H1 (cell line): ENCODE data around the gene SPATS2. TPM values are rescaled to one million over a fixed set of nuclear protein-coding genes. Genes with fewer than 3 reads are reported as not detected.

Source experiments
- CTCF ChIA-PET: fragments of 300-600 bp; sonication (Branson Sonifier 250); formaldehyde crosslinking; loops from one replicate; lab custom pipeline; 2021; ENCODE audit not compliant: partially characterized antibody; lab: Charles Lee
- POLR2A ChIA-PET: fragments of 300-600 bp; sonication (Branson Sonifier 250); formaldehyde crosslinking; loops from one replicate; lab custom pipeline; 2021; ENCODE audit warnings: inconsistent platforms; ENCODE audit not compliant: partially characterized antibody; lab: Charles Lee
- DNase-seq, 2 experiments: peaks; one replicate each; pipeline versions ENCODE4 v3.0.0 to v3.0.0-alpha.2; 2010 to 2022; ENCODE audit warnings: low spot score in 2 of 2, low read depth in 1 of 2, mixed read lengths in 1 of 2
- FAIRE-seq: peaks from 2 replicates; lab custom pipeline; 2011; peaks lifted over from hg19 to GRCh38; lab: Jason Lieb, UNC
- H2AFZ ChIP-seq: 2 replicates; pipeline ENCODE4 v1.8.1; 2012; ENCODE audit warnings: low read length, inconsistent platforms
- H2AK5ac ChIP-seq: 2 replicates; pipeline ENCODE4 v1.6.1; 2013; ENCODE audit warnings: low read depth, low read length
- H2BK120ac ChIP-seq: replicated peaks from 2 replicates; pipeline ENCODE3; 2013; ENCODE audit warnings: low read depth, low read length, inconsistent platforms
- H2BK12ac ChIP-seq: 2 replicates; pipeline ENCODE4 v1.6.1; 2013; ENCODE audit warnings: low read depth, low read length
- H2BK15ac ChIP-seq: 2 replicates; pipeline ENCODE4 v1.6.1; 2013; ENCODE audit warnings: low read length
- H2BK20ac ChIP-seq: 2 replicates; pipeline ENCODE4 v1.6.1; 2013; ENCODE audit warnings: low read length
- H2BK5ac ChIP-seq: 2 replicates; pipeline ENCODE4 v1.6.1; 2013; ENCODE audit warnings: low read depth, low read length
- H3K14ac ChIP-seq: 2 replicates; pipeline ENCODE4 v1.6.1; 2013; ENCODE audit warnings: inconsistent platforms; ENCODE audit not compliant: insufficient read length
- H3K18ac ChIP-seq: 2 replicates; pipeline ENCODE4 v1.6.1; 2013; ENCODE audit warnings: low read length; ENCODE audit errors: extremely low read depth
- H3K23ac ChIP-seq: 2 replicates; pipeline ENCODE4 v1.6.1; 2013; ENCODE audit warnings: inconsistent platforms; ENCODE audit not compliant: insufficient read length
- H3K23me2 ChIP-seq: 2 replicates; pipeline ENCODE4 v1.6.1; 2013; ENCODE audit warnings: low read depth, low read length
- H3K27ac ChIP-seq: 2 replicates; pipeline ENCODE4 v1.6.1; 2011; ENCODE audit warnings: low read depth, low read length, inconsistent platforms
- H3K27me3 ChIP-seq, 4 experiments: replicated peaks in 1 of 4; 1 replicate in 1 of 4; 2 replicates in 3 of 4; pipeline versions ENCODE4 v1.6.1 to v1.8.1; 2011 to 2013; ENCODE audit warnings: low read length in 3 of 4, mild to moderate bottlenecking in 3 of 4, inconsistent platforms in 2 of 4, mixed read lengths in 2 of 4, moderate library complexity in 1 of 4; ENCODE audit not compliant: control insufficient read depth in 3 of 4, insufficient read depth in 3 of 4; ENCODE audit errors: extremely low read depth in 1 of 4
- H3K36me3 ChIP-seq, 4 experiments: 2 replicates each; pipeline versions ENCODE4 v1.6.1 to v1.8.1; 2011 to 2013; ENCODE audit warnings: mild to moderate bottlenecking in 4 of 4, low read length in 3 of 4, moderate library complexity in 2 of 4, control low read depth in 1 of 4, inconsistent platforms in 1 of 4; ENCODE audit not compliant: insufficient read depth in 4 of 4, control insufficient read depth in 2 of 4
- H3K4ac ChIP-seq: replicated peaks from 2 replicates; pipeline ENCODE3; 2013; ENCODE audit warnings: low read length, low read depth, mixed read lengths, inconsistent platforms; ENCODE audit not compliant: insufficient read length
- H3K4me1 ChIP-seq, 4 experiments: replicated peaks in 1 of 4; 1 replicate in 1 of 4; 2 replicates in 3 of 4; pipeline versions ENCODE4 v1.6.1 to v1.8.1; 2011 to 2013; ENCODE audit warnings: low read length in 3 of 4, inconsistent platforms in 2 of 4, mixed read lengths in 1 of 4; ENCODE audit not compliant: insufficient read depth in 4 of 4, control insufficient read depth in 3 of 4
- H3K4me2 ChIP-seq, 2 experiments: 2 replicates each; pipeline versions ENCODE4 v1.6.1 to v1.8.1; 2011 to 2013; ENCODE audit warnings: low read depth in 2 of 2, low read length in 2 of 2, control low read depth in 1 of 2, inconsistent platforms in 1 of 2, mild to moderate bottlenecking in 1 of 2; ENCODE audit not compliant: insufficient read depth in 1 of 2
- H3K4me3 ChIP-seq, 4 experiments: fragments of 200-600, 300-600 bp in 1 of 4; sonication (generic), shearing (Covaris generic), sonication (Bioruptor Twin) in 1 of 4; 2 replicates each; pipeline versions ENCODE4 v1.5.1 to v1.8.1; 2011 to 2016; ENCODE audit warnings: low read length in 4 of 4, low read depth in 3 of 4, control low read depth in 2 of 4, inconsistent platforms in 2 of 4, mild to moderate bottlenecking in 2 of 4, mixed read lengths in 1 of 4, moderate library complexity in 1 of 4; ENCODE audit not compliant: insufficient read depth in 2 of 4; ENCODE audit errors: extremely low read depth in 1 of 4
- H3K56ac ChIP-seq: replicated peaks from 2 replicates; pipeline ENCODE3; 2013; ENCODE audit warnings: low read depth, mild to moderate bottlenecking, mixed read lengths, low read length, inconsistent platforms; ENCODE audit not compliant: insufficient read length
- H3K79me1 ChIP-seq: 2 replicates; pipeline ENCODE4 v1.6.1; 2013; ENCODE audit warnings: low read depth, low read length, control low read depth
- H3K79me2 ChIP-seq, 2 experiments: 2 replicates each; pipeline versions ENCODE4 v1.6.1 to v1.8.1; 2012 to 2013; ENCODE audit warnings: low read length in 2 of 2, mild to moderate bottlenecking in 2 of 2, inconsistent platforms in 1 of 2; ENCODE audit not compliant: insufficient read depth in 2 of 2, control insufficient read depth in 1 of 2
- H3K9ac ChIP-seq, 4 experiments: replicated peaks in 1 of 4; 1 replicate in 1 of 4; 2 replicates in 3 of 4; pipeline versions ENCODE4 v1.6.1 to v1.8.1; 2011 to 2013; ENCODE audit warnings: low read depth in 3 of 4, low read length in 3 of 4, control low read depth in 2 of 4, mild to moderate bottlenecking in 2 of 4, moderate library complexity in 2 of 4, inconsistent platforms in 1 of 4; ENCODE audit errors: extremely low read depth in 1 of 4
- H3K9me3 ChIP-seq, 2 experiments: 2 replicates each; pipeline versions ENCODE4 v1.6.1 to v1.8.1; 2012 to 2013; ENCODE audit warnings: mild to moderate bottlenecking in 2 of 2, moderate library complexity in 2 of 2, control low read depth in 1 of 2, inconsistent platforms in 1 of 2, low read depth in 1 of 2, low read length in 1 of 2, mixed read lengths in 1 of 2; ENCODE audit not compliant: insufficient read depth in 2 of 2
- H4K20me1 ChIP-seq, 2 experiments: replicated peaks in 1 of 2; 2 replicates each; pipeline versions ENCODE3 to v1.8.1; 2011 to 2013; ENCODE audit warnings: inconsistent platforms in 2 of 2, low read length in 2 of 2, mild to moderate bottlenecking in 1 of 2; ENCODE audit not compliant: insufficient read depth in 2 of 2, control insufficient read depth in 1 of 2
- H4K5ac ChIP-seq: 2 replicates; pipeline ENCODE4 v1.6.1; 2013; ENCODE audit warnings: low read length, low read depth, mixed read lengths, inconsistent platforms; ENCODE audit not compliant: insufficient read length
- H4K8ac ChIP-seq: 2 replicates; pipeline ENCODE4 v1.8.0; 2013; ENCODE audit warnings: mild to moderate bottlenecking, moderate library complexity, low read length, inconsistent platforms; ENCODE audit not compliant: insufficient read depth; ENCODE audit errors: extremely low read depth
- H4K91ac ChIP-seq: replicated peaks from 2 replicates; pipeline ENCODE3; 2013; ENCODE audit warnings: low read length, mixed read lengths, inconsistent platforms; ENCODE audit not compliant: insufficient read length
- CHD1 ChIP-seq: IDR thresholded peaks from 2 replicates; pipeline ENCODE4 v1.6.1; 2012; ENCODE audit warnings: low read depth, low read length, improper control_type of control experiment
- EZH2 ChIP-seq: fragments of 200-600 bp; sonication (generic); IDR thresholded peaks from 2 replicates; pipeline ENCODE4 v1.7.1; 2012; ENCODE audit warnings: low read depth, mild to moderate bottlenecking, moderate library complexity, low read length, inconsistent platforms; ENCODE audit not compliant: severe bottlenecking
- KDM4A ChIP-seq: IDR thresholded peaks from one replicate; pipeline ENCODE4 v1.7.1; 2012; ENCODE audit warnings: low read depth, mild to moderate bottlenecking, moderate library complexity, low read length, inconsistent platforms; ENCODE audit not compliant: severe bottlenecking
- POU5F1 ChIP-seq: IDR thresholded peaks from 2 replicates; pipeline ENCODE4 v1.6.1; 2011; ENCODE audit warnings: low read depth, mild to moderate bottlenecking, low read length, moderate library complexity
- RXRA ChIP-seq: IDR thresholded peaks from 2 replicates; pipeline ENCODE4 v1.6.1; 2011; ENCODE audit warnings: low read depth, mild to moderate bottlenecking, low read length, moderate library complexity; ENCODE audit not compliant: insufficient read depth
- SAP30 ChIP-seq: fragments of 300-600 bp; sonication (generic); IDR thresholded peaks from 2 replicates; pipeline ENCODE4 v1.7.1; 2012; ENCODE audit warnings: low read length, moderate library complexity, mild to moderate bottlenecking, inconsistent platforms; ENCODE audit not compliant: insufficient read depth, insufficient replicate concordance
- SIRT6 ChIP-seq: IDR thresholded peaks from one replicate; pipeline ENCODE4 v1.7.1; 2012; ENCODE audit warnings: low read length, inconsistent platforms
- YY1 ChIP-seq: IDR thresholded peaks from 2 replicates; pipeline ENCODE4 v1.6.1; 2011; ENCODE audit warnings: low read depth, mild to moderate bottlenecking, low read length
- WGBS, 2 experiments: shearing (Covaris generic) in 1 of 2; methylation state at CpG; one replicate each; pipeline versions ENCODE4 v1.1.6 to v1.1.7; 2013 to 2015; ENCODE audit warnings: low lambda C conversion rate in 2 of 2, mixed read lengths in 2 of 2, inconsistent platforms in 1 of 2, low coverage in 1 of 2, missing lambda C conversion rate in 1 of 2; ENCODE audit not compliant: insufficient replicate concordance in 2 of 2, insufficient coverage in 1 of 2, insufficient read length in 1 of 2; ENCODE audit errors: extremely low coverage in 1 of 2, missing lambda C conversion rate in 1 of 2; 5-methylcytosine and 5-hydroxymethylcytosine counted together
- polyA plus RNA-seq, 7 experiments: library from polyadenylated mRNA; depleted of rRNA in 3 of 7; stranded (reverse) in 5 of 7; unstranded in 2 of 7; fragments of >200 nt in 5 of 7; fragments of 200-250 nt in 2 of 7; gene quantifications; 1 replicate in 5 of 7; 2 replicates in 1 of 7; 4 replicates in 1 of 7; pipeline versions ENCODE4 v1.2.1 to v1.2.3, GENCODE V29; 2011 to 2013; ENCODE audit warnings: missing spikeins in 2 of 7, mixed read lengths in 2 of 7
- total RNA-seq: library from RNA; stranded (reverse); fragmentation: NEBNext Ultra II Directional; extraction: Animal tissue kit (Norgen Biotek cat#: 25700); gene quantifications from 2 replicates; pipeline ENCODE4 v1.2.1, GENCODE V29; 2021

Gene SPATS2
- total and polyA plus RNA-seq, 2 of the 8 experiments (the other 6 are each of a cell fraction or from before 2014, with no cell fraction given), result 19.2 to 24.5 TPM

GRCh38 chr12:49489720-49490119 lies 122.5 kb downstream of the SPATS2 start:
- H3K4me1 ChIP-seq, result peaks cover 0 to 4% (median under 1%) of the 10 kb centered on the region in 4 experiments; a peak in 2 of 7 replicates
- H4K8ac ChIP-seq, result no peak overlapping the region
- H3K27me3 ChIP-seq, result no peaks in the 10 kb centered on the region
- no peak overlapping the region for H2BK5ac ChIP-seq
- DNase-seq (no peak), FAIRE-seq (no peak)
- no peak overlapping the region for H2AK5ac ChIP-seq
- no peaks in the 10 kb centered on the region for H3K79me2 ChIP-seq
- no peak overlapping the region for H3K14ac ChIP-seq
- no peak overlapping the region for H2BK20ac ChIP-seq
- no peaks in the 10 kb centered on the region for H3K23me2 ChIP-seq
- no peak overlapping the region for H2BK15ac ChIP-seq
- H2AFZ ChIP-seq, result no peak overlapping the region
- no peak overlapping the region for H3K4ac ChIP-seq
- no peak overlapping the region for H4K91ac ChIP-seq
- H3K18ac ChIP-seq, result no peak overlapping the region
- H4K5ac ChIP-seq, result no peak overlapping the region
- 51% methylated on average over 4 of the region's 4 CpGs; no CpG with 5 or more reads in 1 of the 2 experiments for whole genome bisulfite sequencing, 2 experiments
- no peak overlapping the region for H3K9ac ChIP-seq
- H3K56ac ChIP-seq, result no peak overlapping the region
- POLR2A ChIA-PET, result interaction anchor here (0.6 kb wide), 1 partner anchor 19 kb away, joined by 3 read pairs; no protein-coding TSS in a partner anchor
- no peak overlapping the region for H2BK120ac ChIP-seq
- no peak overlapping the region for H3K4me3 ChIP-seq
- H3K4me2 ChIP-seq, result no peak overlapping the region
- CTCF ChIA-PET, result interaction anchor here (0.6 to 1.3 kb wide), 4 partner anchors 24 to 132 kb away, joined by 3 read pairs; no protein-coding TSS in a partner anchor
- H4K20me1 ChIP-seq, result no peaks in the 10 kb centered on the region
- H3K79me1 ChIP-seq, result no peaks in the 10 kb centered on the region
- no peak overlapping the region for H3K27ac ChIP-seq
- peaks cover 0 to 2% (median 0%) of the 10 kb centered on the region in 4 experiments; a peak in 1 of 8 replicates for H3K36me3 ChIP-seq
- no peaks in the 10 kb centered on the region for H3K9me3 ChIP-seq
- no peak overlapping the region for H2BK12ac ChIP-seq
- no peak overlapping the region for H3K23ac ChIP-seq
- no peak for TF ChIP-seq YY1
- TF ChIP-seq CHD1, result no peak
- TF ChIP-seq RXRA, result no peak
- no peak for TF ChIP-seq KDM4A
- TF ChIP-seq SIRT6, result no peak
- TF ChIP-seq EZH2, result no peak
- no peak for TF ChIP-seq POU5F1
- no peak for TF ChIP-seq SAP30
